Stimulated activated CD4-positive, alpha-beta T cell treated with anti-CD3 and anti-CD28 coated beads, TNF-alpha, amount 100 ng/mL, for 48 hours (primary cell): ENCODE results near the gene NUFIP1.
"Not testable (repeated sequence)": the region's sequence is repeated elsewhere in the genome, so short reads cannot be mapped to it uniquely, and the experiment has no call there.

Experiments used
- DNase-seq, 3 donors: peaks; one replicate each; pipeline ENCODE4 v3.0.0-alpha.2; 2020; ENCODE audit warnings: low read depth in 3 of 3

NUFIP1 gene

DNA sequence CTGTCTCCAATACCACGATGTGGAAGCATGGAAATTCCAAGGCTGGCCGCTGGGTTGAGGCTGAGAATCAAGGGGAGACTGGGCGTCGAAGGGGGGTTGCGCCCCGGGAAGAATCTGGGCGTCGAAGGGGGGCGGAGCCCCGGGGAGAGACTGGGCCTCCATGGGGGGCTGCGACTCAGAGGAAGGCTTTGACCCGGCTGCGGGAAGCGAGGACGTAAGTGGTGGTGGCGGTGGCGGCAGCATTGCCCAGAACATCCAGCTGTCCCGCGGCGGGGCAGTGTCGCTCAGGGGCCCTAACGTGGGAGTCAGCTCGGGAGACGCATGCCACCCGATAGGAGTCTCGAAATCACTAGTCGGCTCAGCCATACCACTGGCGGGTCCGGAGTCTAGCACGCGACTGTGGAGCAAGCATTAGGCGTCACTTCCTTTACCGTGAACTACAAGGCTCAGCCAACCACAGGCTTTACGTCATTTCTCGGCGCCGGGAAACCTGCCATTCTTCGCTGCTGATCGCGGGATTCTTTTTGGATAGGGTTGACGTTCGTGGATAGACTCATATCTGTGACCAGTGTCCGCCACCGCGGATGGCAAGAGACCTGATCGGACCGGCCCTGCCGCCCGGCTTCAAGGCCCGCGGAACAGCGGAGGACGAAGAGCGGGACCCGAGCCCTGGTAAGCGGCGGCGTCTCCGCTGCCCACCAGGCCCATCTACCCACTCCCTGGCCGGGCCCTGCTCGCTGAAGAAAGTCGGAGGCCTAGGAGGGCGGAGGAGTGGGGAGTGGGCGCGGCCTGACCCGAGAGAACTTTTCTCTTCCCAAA lies at the start of gene NUFIP1, which contains the start of gene GPALPP1:
Gene NUFIP1 (minus strand): TSS at position 401 of the 819 bp plus-strand sequence. CDS start 35 bp downstream, at position 366.
Gene GPALPP1 (plus strand): TSS at position 468 of the 819 bp plus-strand sequence. CDS start 117 bp downstream, at position 585.
- DNase-seq = peak; percentile 89 to 94 (median 90)

DNA sequence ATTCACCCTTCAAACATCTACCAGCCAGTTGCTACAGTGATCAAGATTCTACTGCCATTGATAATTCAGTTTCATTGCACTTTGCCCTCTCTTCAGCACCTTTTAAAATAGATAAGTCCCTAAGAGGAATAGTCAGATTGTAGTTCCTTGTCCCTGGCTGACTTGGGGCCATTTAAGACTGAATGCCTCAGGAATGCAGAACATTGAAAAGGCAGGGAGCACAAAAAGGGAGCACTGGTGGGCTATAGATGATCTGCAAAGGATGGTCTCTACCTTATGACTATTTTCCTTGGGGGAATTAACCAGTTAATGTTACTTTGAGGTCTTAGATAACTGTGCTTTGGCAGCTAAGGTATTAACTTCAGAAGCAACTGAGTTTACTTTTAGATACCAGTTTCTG lies 46.9 kb upstream of the NUFIP1 start:
- DNase-seq = no peak

DNA sequence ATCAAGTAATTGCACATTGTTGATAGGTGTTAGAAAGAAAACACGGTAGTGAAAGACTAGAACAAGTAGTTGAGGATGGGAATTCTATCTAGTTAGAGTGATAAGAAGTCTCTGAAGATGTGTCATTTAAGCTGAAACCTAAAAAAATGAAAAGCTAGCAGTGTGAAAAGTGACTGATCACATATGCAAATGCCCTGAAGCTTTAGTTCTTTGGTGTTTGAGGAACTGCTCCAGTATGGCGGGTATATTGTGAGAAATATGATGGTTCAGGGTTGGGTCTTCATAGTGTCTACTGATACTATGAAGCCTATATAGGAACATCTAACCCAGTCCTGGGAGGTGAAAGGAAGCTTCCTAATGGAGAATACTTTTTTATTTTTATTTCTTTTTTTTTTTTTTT lies 45.1 kb upstream of the NUFIP1 start:
- DNase-seq = no peak

DNA sequence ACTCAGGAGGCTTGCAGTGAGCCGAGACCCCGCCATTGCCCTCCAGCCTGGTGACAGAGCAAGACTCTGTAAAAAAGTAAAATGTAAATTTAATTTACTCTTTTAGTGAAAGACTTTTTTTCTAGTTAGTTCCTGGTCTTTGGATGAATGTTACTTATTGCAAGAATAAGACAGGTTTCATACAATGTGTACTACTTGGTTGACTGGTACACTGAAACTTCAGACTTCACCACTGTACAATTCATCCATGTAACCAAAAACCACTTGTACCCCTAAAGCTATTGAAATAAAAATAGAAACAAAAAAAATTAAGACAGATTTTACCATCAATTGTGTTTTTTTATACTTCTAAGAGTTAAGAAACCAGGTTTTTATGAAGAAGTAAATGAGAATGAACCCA lies 35.6 kb upstream of the NUFIP1 start:
- DNase-seq = no peak

DNA sequence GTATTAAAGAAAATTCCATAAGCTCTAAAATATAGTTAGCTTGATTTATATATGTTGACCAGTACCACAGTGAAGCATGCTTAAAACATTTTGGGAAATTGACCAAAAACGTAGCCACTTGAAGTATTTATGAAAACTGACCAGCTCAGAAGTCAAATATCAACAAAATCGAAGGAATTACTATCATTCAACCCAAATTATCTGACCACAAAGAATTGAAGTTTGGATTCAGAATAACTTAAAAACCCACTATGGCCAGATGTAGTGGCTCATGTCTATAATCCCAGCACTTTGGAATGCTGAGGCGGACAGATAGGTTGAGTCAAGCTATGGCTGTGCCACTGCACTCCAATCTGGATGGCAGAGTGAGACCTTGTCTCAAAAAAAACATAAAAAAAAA lies 32.0 kb upstream of the NUFIP1 start:
- DNase-seq = no peak

DNA sequence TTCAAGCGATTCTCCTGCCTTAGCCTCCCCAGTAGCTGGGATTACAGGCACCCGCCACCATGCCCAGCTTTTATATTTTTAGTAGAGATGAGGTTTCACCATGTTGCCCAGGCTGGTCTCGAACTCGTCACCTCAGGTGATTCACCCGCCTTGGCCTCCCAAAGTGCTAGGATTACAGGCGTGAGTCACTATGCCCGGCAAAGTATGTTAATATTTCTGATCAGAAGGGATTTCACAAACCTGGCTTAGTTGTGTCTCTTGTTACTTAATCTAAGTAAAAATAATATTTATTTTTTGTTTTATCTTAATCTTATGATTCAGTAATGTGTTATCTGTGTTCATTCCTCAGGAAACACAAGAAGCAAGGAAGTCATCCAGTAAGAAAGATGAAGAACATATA lies 30.7 kb upstream of the NUFIP1 start:
- DNase-seq = not testable (repeated sequence)

DNA sequence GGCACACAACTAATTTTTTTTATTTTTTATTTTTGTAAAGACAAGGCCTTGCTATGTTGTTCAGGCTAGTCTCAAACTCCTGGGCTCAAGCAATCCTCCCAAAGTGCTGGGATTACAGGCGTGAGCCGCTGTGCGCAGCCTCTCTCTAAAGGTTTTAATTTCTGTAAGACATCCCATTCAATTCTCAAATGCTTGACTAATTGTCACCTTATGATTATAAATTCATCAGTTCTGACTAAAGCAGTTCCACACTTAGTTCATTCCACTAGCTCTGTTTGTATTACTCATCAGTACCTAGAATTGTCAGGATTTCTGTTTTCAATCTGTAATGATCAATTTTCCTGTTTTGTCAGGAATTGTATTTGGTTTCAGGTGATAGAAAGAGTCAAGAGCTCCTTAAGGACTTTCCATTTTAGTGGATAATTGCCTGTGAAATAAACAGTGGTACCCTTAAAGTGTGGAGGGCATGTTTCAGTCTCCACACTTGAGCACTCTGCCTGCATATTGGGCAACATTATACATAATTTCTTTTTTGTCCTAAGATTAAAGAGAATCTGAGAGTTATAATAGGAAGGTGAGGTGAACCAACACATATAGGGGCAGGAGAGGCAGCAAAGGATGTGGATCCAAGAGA lies 27.6 kb upstream of the NUFIP1 start:
- DNase-seq = no peak

DNA sequence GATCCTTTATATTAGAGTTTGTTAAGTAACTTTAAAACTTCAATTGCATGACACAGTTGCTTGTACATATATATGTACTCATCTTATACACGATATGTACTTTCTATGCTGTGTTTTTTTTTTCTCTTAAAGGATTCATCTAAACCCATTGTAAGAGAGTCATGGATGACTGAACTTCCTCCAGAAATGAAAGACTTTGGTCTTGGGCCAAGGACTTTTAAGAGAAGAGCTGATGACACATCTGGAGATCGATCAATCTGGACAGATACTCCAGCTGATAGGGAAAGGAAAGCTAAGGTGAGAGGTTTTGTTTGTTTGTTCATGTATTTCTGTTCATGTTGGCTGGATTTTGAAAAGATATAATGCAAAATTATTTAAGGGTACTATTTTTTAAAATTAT lies 26.0 kb upstream of the NUFIP1 start:
- DNase-seq = no peak

DNA sequence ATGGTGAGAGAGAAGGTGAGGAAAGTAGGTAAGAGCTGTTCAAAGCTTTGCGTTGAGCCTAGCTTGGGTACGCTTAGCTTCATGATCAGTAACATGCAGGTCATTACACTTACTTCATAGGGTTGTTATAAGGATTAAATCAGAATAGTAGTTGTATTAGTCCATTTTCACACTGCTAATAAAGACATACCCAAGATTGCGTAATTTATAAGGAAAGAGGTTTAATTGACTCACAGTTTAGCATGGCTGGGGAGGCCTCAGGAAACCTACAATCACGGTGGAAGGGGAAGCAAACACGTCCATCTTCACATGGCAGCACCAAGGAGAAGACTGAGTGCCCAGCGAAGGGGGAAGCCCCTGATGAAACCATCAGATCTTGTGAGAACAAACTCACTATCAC lies 21.9 kb upstream of the NUFIP1 start:
- no peak for DNase-seq

DNA sequence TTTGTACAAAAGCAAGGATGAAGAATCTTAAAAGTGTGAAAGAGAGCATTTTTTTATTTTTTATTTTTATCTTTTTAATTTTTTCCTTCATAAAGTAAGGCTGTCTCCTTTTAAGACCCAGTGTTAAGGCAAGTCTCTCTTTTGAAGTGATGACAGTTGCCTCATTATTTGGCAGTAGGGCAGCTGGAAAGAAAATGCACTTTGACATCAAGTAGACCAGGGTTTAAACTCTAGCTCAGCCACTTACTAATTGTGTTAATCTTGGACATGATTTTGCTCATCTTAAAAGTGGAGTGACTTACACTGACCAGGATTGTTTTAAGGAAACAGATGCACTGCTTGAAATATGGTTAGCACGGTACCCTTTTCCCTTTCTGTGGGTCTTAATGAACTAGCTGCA lies 18.6 kb upstream of the NUFIP1 start:
- DNase-seq = no peak

DNA sequence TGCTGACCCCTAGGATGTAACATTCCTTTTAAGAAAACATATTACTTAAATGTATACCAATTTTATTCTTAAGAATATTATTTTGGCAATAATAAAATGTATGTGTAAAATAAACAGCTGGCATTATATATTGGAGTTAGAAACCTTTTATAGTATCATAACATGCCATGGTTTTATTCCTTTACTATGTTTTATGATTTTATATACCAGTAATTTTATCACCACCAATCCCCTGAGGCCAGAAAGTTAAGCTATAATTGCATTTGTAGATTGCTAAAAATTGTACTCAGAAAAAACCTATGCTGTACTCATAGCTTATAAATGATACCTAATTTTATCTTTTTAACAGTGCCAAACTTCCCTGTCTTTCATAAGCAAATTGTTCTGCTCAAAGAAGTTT lies 18.0 kb upstream of the NUFIP1 start:
- no peak for DNase-seq

DNA sequence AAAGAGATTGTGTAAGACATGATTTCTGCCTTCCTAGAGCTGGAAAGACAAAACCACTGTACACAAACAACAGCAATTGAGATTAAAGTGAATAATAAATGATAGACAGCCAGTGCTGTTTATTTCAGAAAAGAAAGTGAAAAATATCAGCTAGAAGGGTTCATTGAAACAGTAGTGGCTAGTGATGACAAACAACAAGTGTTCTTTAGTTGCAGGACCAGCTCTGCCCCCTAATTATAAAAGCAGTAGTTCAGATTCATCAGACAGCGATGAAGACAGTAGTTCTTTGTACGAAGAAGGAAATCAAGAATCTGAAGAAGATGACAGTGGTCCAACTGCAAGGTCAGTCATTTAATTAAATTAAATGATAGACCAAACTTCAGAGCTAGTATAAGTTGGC lies 14.8 kb upstream of the NUFIP1 start:
- no peak for DNase-seq

DNA sequence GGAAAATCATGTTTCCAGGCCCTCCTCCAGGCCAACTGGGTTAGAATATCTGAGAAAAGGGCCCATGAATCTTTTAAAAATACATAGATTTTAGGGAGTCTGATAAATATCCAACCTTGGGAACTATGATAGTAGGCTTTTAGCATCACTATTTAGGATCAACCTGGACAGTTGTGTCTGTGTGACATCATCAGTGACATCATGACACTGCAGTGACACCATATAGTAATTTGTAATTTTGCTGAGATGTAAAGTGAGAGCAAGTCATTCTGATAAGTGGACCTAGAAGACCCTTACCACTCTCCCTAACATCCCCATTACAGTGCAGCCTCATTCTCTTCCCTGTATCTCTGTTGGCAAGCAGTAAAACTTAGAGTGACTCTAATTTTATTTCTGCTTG lies 14.1 kb upstream of the NUFIP1 start:
- DNase-seq = no peak

DNA sequence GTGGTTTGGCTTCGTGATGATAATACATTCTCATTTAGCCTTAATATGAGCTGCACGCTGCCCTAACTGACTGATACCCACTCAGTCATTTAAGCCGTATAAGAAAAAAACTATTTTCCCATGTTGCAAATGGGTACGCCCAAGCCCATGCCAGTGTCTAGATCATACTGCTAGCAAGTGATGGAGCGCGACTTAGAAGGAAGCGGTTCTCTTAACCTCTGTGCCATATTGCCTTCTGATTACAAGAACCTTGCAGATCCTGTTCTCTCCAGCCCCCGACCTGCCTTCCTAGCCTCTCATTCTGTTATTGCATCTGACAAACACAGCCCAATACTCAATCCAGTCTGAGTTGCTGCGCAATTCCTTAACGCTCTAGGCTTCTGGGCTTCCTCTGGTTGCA lies 670 bp upstream of the NUFIP1 start:
- DNase-seq = no peak

DNA sequence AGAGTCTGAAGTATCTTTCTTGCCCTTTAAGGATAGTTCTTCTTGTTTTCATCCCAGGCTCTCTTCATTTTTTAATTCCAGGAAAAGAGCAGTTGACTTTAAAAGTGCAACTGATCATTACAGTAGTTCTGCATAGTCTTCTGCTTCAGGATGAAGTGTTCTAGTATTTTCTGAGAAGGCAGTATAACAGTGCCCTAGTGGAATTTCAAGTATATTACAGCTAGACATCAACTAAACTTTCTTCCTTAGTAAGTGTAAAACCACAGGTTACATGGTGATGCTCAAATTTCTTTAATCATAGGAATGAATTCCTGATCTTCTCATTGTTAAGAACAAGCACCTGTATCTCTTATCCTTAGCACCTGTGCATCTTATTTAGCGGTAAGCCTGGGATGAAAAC lies 10.9 kb downstream of the NUFIP1 start:
- DNase-seq = no peak

DNA sequence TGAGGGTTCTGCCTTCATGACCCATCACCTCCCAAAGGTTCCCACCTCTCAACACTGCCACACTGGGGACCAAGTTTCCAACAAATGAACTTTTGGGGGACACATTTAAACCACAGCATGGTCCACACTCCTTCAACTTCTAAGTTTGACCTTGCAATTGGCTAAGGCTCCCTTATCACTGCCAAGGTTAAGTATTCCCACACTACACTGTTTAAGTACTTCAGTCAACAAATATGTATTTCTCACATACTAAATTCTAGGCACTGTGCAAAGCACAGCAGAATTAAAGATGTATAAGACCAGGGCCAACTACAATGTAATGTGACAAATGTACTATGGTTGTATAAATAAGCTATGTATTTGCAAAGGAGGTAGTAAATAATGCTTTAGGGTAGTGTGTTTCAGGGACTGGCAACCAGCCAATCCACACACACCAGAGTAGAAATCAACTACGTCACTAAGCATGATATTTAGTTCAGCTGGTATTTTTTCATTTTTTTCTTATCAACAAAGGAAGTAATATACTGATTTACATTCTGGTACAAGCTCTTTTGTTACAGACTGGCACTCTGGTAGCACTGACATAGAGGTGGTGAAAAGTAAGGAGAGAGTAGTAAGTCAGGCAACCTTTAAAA lies 12.2 kb downstream of the NUFIP1 start:
- DNase-seq = no peak

DNA sequence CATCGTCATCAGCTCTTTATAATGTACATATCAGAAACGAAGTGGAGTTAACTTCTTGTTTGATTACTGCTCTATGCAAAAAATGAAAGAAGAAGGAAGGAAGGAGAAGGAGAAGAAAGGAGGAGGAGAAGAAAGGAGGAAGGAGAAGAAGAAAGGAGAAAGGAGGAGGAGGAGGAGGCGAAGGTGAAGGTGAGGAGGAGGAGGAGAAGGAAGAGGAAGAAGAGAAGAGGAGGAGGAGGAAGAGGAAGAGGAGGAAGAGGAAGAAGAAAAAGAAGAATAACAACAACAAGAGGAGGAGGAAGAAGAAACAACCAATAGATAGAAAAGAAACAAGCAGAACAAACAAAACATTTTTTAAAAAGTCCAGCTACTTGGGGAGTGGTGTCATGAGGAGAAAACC lies 13.1 kb downstream of the NUFIP1 start:
- DNase-seq = no peak

DNA sequence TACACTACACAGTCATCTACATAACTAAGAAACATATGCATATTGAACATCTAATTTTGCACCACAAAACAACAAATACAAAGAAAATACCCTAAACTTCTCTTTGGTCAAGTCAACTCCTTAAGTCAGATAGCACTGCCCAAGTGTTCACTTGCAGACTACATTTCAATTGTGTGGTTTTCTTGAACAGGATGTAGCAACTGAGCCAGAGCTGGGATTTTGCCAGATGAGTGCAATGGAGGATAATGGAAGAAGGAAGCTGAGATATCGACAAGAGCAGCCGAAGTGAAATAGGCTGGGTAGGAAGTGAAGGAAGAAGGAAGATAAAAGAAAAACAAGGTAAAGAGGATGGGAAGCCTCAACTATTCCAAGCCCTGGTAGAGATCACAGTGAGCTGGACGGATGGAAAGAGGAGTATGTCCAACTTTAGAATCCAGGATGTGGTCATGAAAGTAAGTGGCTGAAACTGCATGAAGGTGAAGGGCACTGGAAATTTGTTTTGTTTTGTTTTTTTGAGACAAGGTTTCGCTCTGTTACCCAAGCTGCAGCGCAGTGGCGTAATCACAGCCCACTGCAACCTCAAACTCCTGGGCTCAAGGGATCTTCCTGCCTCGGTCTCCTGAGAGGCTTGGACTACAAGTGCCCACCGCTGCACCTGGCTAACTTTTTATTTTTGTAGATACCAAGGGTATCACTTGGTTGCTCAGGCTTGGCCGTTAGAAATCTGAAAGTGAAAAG lies 15.0 kb downstream of the NUFIP1 start:
- no peak for DNase-seq

DNA sequence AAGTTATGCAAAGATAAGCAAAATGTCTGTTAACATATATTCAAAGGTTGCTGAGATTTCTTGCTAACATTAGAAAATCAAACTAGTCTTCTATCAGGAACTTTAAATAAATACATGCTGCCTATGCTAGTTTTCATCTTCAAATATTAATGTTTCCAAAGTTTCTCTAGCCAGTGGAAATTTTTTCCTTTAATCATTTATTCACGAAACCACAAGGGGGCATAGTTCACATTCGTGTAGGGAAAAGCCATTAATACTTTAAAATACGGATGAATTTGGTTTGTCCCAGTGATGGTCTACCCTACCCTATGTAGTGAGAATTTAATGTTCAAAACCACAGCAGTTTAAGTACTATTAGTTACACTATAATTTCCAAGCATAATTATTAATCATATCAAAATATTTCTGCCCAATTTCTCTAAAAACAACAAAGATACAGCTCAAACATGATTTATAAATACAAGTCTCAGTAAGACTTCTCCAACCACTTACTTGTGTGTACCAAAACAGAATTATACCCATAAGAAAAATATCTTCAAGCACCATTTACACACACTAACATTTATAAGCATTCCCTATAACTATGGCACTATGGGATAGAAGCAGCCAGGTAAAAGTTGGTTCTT lies 16.2 kb downstream of the NUFIP1 start:
- DNase-seq = no peak

DNA sequence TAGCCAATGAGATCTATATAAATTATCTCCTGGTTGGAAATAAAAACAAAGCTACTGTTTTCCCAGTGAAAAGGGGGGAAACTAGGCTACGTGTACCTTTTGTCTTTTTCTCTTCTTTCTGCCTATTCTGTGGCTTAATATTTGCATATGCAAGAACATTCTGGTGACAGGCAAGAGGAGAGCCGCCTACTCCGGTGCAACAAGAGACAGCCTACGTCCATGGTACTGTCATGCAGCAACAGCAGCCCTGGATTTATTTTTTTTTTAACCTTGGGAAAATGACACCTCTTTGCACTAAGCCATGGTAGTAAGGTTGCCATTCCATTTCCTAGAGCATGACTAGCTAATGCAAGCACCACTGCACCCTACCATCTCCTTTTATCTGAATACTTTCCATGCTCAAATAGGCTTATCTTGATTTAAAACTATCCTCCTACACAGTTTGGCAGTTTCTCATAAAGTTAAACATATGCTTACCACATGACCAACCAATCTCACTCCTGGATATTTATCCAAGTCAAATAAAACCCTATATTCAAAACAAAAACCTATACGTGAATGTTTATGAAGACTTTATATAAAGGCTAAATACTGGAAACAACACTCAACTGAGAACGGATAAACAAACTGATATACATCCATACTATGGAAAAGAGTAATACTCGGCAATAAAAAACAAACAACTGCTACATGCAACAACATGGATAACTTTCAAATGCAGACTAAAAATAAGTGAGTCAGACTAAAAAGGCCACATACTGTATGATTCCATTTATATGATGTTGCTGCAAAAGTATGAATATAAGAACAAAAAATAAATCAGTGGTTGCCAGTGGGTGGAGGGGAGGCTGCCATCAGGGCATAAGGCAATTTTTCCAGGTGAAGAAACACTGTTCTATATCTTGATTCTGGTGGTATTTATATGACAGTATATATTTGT lies 17.3 kb downstream of the NUFIP1 start:
- DNase-seq = no peak
